Measurements from ENCODE around the gene PRKCI.
"Not testable (repeated sequence)": the region's sequence is repeated elsewhere in the genome, so short reads cannot be mapped to it uniquely, and the experiment has no call there.

PRKCI gene

DNA sequence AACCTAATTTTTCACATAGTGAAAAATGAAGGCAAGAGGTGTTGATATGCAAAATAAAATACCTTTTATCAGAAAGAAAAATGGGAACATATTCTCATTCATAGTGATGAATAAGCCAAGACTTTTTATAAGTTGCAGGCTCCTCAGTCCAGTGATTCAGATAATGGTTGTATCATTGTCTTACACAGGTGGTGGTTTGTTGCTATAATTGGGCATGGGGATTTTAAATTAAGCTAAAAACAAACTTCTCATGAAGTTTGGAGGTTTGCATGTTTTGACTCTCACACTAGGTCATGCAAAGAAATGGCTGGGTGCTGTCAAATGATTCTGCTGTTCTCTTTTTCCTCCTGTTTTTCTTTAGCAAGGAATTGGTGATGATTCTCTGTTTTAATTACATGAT is 74.5 kb downstream of the PRKCI start:
- no peak for DNase-seq (ENCODE audit: low read depth)

- peak; percentile 27 for DNase-seq (ENCODE audit: low read depth)
Observed at GRCh38 chr3:170301405-170301804, 79.2 kb downstream of the PRKCI start.

- no peak for DNase-seq (ENCODE audit: low read depth)
Observed at GRCh38 chr3:170302008-170302407, 79.8 kb downstream of the PRKCI start.

- DNase-seq (ENCODE audit: low read depth), result no peak
Observed at GRCh38 chr3:170306015-170306414, 83.8 kb downstream of the PRKCI start.

DNA sequence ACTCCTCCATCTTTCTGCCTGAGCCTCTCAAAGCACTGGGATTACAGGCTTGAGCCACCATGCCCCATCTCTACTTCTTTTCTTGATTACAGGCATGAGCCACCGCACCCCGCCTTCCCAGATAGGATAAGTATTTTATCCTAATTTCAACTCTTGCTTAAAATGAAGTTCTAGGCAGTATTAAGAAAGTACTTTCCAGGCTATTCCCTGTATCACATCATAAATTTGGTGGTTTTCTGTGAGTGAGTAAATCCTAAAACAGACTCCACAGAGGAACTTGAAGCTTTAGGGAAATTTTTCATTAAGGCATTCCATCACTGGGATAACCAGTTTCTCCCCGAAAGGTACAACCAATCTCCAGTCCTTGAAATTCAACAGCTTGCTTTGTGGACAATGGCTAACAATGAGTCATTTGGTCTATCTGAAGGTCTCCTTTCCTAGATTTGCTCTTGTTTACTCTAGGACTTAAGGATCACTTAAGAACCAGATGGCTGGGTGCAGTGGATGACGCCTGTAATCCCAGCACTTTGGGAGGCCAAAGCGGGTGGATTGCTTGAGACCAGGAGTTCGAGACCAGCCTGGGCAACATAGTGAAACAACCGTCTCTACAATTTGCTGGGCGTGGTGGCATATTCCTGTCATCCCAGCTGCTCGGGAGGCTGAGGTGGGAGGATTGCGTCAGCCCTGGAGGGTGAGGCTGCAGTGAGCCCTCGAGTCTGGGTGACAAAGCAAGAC is 85.6 kb downstream of the PRKCI start:
- DNase-seq (ENCODE audit: low read depth), result no peak

DNA sequence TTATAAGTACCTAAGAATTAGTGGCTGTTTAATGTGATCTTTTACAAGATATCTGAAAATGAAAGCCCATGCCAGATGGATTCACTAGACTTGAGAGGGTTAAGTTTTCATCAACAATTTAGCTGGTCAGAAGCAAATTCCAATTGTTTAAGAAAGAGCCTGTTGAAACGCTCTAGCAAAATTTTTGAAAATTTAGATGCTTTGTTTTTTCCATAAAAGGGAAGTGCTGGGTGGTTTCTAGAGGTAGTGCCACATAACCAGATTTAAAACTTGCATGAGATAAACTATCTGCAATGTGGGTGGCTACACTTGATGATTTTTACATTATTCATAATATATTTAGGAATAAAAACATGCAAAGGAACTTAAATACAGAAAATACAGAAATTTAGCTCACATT is 86.8 kb downstream of the PRKCI start:
- DNase-seq (ENCODE audit: low read depth), result no peak

DNA sequence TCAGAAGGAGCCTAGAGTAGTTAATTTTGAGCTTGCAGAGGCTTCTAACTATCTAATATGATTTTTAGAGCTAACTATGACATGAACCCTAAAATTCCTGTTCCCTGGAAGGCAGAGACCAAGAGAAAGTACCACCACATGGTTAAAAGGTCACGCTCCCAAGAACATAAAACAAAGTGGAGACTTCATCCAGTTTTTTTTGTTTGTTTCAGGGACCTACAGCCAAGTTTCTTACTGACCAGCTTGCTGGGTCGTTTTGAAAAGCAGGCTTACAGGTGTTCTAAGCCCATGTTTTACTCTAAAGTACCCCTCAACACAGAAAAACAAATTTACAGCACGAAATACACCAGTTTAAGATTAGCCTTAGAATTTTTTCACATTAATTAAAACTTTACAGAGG is 95.7 kb downstream of the PRKCI start:
- no peak for DNase-seq (ENCODE audit: low read depth)

DNA sequence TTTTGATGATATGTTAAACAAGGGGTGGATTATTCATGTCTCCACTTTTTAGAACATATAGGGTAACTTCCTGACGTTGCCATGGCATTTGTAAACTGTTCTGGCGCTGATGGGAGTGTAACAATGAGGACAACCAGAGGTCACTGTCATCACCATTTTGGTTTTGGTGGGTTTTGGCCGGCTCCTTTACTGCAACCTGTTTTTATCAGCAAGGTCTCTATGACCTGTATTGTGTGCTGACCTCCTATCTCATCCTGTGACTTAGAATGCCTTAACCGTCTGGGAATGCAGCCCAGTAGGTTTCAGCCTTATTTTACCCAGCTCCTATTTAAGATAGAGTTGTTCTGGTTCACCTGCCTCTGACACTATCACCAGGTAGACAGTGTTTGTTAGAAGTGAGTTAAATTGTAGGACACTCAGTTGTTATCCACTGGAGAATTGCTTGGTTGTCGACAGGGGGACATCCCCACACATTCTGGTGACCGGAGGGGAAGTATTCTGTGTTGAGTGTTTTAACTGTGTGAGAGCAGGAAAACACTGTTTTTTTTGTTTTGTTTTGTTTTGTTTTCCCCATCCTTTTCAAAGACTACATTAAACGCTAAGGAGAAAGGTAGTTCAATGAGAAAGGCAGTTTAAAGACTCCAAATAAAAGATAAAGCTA is 98.4 kb downstream of the PRKCI start:
- no peak for DNase-seq (ENCODE audit: low read depth)

- no peak for DNase-seq (ENCODE audit: low read depth)
Observed at GRCh38 chr3:170321321-170322034, 99.3 kb downstream of the PRKCI start.

- no peak for DNase-seq (ENCODE audit: low read depth)
Observed at GRCh38 chr3:170322566-170323269, 100.5 kb downstream of the PRKCI start.

DNA sequence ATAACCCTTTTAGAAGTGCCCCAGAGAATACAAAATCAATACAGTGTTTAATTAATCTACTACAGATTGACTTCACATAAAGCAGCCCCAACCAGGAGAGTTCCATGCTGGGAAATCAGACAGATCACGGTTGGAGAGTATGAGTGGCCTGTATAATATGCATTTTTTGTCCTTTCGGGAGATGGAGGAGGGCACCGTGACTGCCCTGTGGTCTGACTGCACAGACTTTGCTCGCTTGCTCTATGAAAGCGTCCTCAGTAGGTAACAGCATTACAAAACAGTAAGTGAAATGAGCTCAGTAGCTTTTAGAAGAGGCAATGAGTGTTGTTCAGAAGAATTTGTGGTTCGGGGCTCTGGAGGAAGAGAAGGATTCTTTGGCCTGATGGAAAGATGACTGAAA is 101.1 kb downstream of the PRKCI start:
- no peak for DNase-seq (ENCODE audit: low read depth)

DNA sequence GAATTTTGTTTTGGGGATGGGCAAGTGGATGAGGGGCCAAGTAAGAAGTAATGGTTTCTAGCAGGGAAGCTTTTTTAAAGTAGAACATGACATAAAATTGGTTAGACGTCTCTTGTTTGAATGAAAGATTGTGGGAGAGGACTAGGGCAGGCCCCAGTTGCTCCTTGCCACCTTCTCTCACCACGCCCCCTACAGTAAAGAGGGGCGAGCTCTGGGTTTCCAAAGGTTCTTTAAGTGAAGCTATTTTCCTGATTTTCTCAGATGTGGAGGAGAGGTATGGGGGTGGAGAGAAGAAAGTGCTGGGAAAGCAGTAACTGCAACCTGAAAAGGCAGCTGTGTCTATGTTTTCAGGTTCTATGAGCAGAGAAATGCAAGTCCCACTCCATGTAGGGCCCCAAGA is 102.7 kb downstream of the PRKCI start:
- DNase-seq (ENCODE audit: low read depth), result no peak

DNA sequence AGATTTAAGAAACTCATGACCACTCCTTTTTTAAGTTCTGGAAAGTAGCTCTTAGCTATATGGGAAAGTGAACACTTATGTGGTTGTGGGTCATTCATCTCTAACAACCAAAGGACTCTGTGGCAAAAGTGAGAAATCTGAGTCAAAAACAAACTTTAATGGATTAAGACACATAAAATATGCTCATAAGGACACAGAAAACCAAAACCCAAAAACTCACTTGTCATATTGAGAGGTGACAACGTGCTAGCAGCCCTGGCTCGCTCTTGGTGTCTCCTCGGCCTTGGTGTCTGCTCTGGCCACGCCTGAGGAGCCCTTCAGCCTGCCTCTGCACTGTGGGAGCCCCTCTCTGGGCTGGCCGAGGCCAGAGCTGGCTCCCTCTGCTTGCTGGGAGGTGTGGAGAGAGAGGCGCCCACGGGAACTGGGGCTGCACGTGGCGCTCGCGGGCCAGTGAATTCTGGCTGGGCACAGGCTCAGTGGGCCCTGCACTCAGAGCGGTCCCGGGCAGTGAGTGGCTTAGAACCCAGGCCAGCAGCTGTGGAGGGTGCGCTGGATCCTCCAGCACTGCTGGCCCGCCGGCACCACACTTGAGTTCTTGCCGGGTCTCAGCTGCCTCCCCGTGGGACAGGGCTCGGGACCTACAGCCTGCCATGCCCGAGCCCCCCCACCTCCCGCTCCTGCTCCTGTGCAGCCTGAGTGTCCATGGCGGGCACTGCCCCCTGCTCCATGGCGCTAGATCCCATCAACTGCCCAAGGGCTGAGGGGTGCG is 105.0 kb downstream of the PRKCI start:
- no peak for DNase-seq (ENCODE audit: low read depth)

DNA sequence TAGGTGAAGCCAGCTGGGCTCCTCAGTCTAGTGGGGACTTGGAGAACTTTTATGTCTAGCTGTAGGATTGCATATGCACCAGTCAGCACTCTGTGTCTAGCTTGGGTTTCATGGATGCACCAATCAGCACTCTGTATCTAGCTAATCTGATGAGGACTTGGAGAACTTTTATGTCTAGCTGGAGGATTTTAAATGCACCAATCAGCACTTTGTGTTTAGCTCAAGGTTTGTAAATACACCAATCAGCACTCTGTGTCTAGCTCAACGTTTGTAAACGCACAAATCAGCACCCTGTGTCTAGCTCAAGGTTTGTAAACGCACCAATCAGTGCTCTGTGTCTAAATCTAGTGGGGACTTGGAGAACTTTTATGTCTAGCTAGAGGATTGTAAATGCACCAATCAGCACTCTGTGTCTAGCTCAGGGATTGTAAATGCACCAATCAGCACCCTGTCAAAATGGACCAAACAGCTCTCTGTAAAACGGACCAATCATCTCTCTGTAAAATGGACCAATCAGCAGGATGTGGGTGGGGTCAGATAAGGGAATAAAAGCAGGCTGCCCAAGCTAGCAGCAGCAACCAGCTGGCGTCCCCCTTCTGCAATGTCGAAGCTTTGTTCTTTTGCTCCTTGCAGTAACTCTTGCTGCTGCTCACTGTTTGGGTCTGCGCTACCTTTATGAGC is 105.8 kb downstream of the PRKCI start:
- DNase-seq (ENCODE audit: low read depth), result not testable (repeated sequence)

GRCh38 chr3:170330366-170330765 is 108.1 kb downstream of the PRKCI start:
- DNase-seq (ENCODE audit: low read depth), result no peak

GRCh38 chr3:170331143-170331542 is 108.9 kb downstream of the PRKCI start:
- no peak for DNase-seq (ENCODE audit: low read depth)

GRCh38 chr3:170337420-170337819 is 115.2 kb downstream of the PRKCI start:
- no peak for DNase-seq (ENCODE audit: low read depth)

DNA sequence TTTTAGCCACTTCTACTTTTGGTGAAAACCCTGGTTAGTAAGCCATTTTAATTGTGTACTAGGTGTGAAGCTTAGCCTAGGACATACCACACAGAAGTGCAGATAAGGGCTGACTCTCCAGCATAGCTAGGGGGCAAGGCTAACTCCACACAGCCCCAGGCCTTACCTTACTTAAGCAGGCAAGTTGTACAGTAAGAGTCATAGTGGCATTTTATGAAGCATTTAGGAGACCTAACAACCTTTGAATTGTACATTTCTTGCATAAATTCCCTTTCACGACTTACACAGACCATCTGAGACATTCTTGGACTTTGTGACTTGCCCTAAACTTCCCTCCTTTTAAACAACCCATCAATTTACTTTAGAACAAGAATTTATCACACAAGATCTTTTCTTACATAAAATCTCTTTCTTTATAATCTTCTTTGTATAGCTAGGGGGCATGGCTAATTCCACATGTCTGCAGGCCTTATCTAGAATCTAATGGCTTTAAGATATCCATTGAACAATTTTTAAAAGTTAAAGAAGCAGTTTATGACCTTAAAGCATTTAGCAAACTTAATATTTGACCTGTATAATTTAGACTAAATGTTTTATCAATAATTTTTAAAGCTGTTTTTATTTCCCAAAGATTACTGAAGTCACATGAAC is 116.6 kb downstream of the PRKCI start:
- no peak for DNase-seq (ENCODE audit: low read depth)

GRCh38 chr3:170342273-170342672 is 120.0 kb downstream of the PRKCI start:
- DNase-seq (ENCODE audit: low read depth), result not testable (repeated sequence)

GRCh38 chr3:170343859-170344258 is 121.6 kb downstream of the PRKCI start:
- DNase-seq (ENCODE audit: low read depth), result not testable (repeated sequence)

DNA sequence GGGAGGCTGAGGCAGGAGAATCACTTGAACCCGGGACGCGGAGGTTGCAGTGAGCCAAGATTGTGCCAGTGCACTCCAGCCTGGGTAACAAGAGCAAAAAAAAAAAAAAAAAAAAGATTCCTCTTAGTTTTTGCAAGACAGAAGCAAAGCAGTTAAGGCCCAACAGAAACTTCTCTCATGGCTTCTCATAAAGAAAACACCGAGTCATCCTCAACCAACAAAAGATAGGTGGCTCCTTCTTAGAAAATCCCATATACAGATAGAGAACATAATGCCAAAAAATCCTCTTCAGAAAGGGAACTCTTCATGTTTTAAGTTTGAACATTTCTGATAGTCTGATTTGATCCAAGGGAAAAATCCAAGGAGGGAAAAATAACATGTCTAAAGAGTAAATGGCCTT is 122.7 kb downstream of the PRKCI start:
- no peak for DNase-seq (ENCODE audit: low read depth)
